ENCODE results near the gene PLCD4.

Gene PLCD4

DNA sequence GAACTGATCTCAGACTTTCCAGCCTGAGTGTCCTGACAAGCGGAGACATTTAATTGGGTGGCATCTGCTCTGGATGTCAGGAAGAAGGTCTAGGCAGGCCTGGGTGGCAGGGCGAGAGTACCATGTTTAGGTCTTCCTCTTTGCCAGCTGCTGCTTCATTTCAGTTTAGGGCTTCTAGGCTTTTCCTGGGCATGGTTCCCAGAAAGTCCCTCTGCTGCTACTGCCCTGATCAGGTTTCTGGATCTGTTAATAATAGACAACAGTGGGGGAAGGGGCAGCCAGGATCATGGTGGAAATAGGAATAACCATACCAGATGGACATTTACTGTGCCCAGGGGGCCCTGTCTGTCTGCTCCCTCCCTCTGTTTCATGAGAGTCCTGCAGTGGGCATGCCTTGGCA is 2.3 kb upstream of the PLCD4 start:
- no peak overlapping the region for H3K27ac ChIP-seq (ENCODE audit: low read depth, low read length)
- H3K9ac ChIP-seq (ENCODE audit: low read length) = no peak overlapping the region
- no peaks in the 10 kb centered on the region for H3F3A ChIP-seq (ENCODE audit: insufficient read depth)
- H3K9me2 ChIP-seq (replicated peaks; ENCODE audit: insufficient read depth, low read length) = no peaks in the 10 kb centered on the region
- H2AFZ ChIP-seq (ENCODE audit: low read depth, low read length, severe bottlenecking) = no peak overlapping the region
- H3K4me3 ChIP-seq (ENCODE audit: insufficient read depth, low read length, poor library complexity, severe bottlenecking) = no peak overlapping the region
- no peak overlapping the region for H3K4me2 ChIP-seq (ENCODE audit: low read depth, low read length, poor library complexity, severe bottlenecking)
- no peaks in the 10 kb centered on the region for H3K79me2 ChIP-seq (ENCODE audit: insufficient read depth, low read length)
- no peaks in the 10 kb centered on the region for H4K20me1 ChIP-seq (ENCODE audit: low read depth, low read length)
- no peaks in the 10 kb centered on the region for H3K36me3 ChIP-seq (ENCODE audit: low read length)
- TF ChIP-seq, protein P1, sequence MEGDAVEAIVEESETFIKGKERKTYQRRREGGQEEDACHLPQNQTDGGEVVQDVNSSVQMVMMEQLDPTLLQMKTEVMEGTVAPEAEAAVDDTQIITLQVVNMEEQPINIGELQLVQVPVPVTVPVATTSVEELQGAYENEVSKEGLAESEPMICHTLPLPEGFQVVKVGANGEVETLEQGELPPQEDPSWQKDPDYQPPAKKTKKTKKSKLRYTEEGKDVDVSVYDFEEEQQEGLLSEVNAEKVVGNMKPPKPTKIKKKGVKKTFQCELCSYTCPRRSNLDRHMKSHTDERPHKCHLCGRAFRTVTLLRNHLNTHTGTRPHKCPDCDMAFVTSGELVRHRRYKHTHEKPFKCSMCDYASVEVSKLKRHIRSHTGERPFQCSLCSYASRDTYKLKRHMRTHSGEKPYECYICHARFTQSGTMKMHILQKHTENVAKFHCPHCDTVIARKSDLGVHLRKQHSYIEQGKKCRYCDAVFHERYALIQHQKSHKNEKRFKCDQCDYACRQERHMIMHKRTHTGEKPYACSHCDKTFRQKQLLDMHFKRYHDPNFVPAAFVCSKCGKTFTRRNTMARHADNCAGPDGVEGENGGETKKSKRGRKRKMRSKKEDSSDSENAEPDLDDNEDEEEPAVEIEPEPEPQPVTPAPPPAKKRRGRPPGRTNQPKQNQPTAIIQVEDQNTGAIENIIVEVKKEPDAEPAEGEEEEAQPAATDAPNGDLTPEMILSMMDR (IDR thresholded peaks at IDR 0.05; ENCODE audit: insufficient read depth, low read length, poor library complexity, severe bottlenecking) = no peak
- TF ChIP-seq EZH2phosphoT487 (conservative IDR thresholded peaks at IDR 0.05; ENCODE audit: low read length) = no peak
- no peaks in the 10 kb centered on the region for H3K9me3 ChIP-seq (ENCODE audit: insufficient read depth, low read length)
- no peaks in the 10 kb centered on the region for H3K27me3 ChIP-seq (ENCODE audit: low read length)

DNA sequence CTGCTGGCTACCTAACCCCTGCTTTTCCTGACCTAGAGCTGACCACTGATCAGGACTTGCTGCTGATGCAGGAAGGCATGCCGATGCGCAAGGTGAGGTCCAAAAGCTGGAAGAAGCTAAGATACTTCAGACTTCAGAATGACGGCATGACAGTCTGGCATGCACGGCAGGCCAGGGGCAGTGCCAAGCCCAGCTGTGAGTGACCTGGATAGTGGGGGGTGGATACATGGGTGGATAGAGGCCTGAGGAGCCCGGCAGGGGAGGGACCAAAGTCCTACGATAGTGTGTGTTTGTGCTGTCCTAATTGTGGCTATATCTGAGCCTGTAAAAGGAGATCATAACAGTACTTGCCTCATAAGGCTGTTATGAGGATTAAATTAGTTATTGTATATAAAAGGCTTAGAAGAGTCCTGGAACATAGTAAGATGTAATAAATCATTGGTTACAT is 8.2 kb downstream of the PLCD4 start:
- Histone ChIP-seq H3K4me3 (ENCODE audit: insufficient read depth, low read length, poor library complexity, severe bottlenecking) (no peak overlapping the region), H3K27me3 (ENCODE audit: low read length) (no peaks in the 10 kb centered on the region), H3K9me2 (replicated peaks; ENCODE audit: insufficient read depth, low read length) (no peaks in the 10 kb centered on the region), H4K20me1 (ENCODE audit: low read depth, low read length) (no peaks in the 10 kb centered on the region), H3K36me3 (ENCODE audit: low read length) (no peaks in the 10 kb centered on the region), H3F3A (ENCODE audit: insufficient read depth) (no peaks in the 10 kb centered on the region), H3K79me2 (ENCODE audit: insufficient read depth, low read length) (no peaks in the 10 kb centered on the region), H3K27ac (ENCODE audit: low read depth, low read length) (no peak overlapping the region), H3K9me3 (ENCODE audit: insufficient read depth, low read length) (no peaks in the 10 kb centered on the region), H3K4me2 (ENCODE audit: low read depth, low read length, poor library complexity, severe bottlenecking) (no peak overlapping the region), H3K9ac (ENCODE audit: low read length) (no peak overlapping the region), H2AFZ (ENCODE audit: low read depth, low read length, severe bottlenecking) (no peak overlapping the region)
- TF ChIP-seq, protein P1 (IDR thresholded peaks at IDR 0.05; ENCODE audit: insufficient read depth, low read length, poor library complexity, severe bottlenecking) = no peak
- no peak for TF ChIP-seq EZH2phosphoT487 (conservative IDR thresholded peaks at IDR 0.05; ENCODE audit: low read length)

DNA sequence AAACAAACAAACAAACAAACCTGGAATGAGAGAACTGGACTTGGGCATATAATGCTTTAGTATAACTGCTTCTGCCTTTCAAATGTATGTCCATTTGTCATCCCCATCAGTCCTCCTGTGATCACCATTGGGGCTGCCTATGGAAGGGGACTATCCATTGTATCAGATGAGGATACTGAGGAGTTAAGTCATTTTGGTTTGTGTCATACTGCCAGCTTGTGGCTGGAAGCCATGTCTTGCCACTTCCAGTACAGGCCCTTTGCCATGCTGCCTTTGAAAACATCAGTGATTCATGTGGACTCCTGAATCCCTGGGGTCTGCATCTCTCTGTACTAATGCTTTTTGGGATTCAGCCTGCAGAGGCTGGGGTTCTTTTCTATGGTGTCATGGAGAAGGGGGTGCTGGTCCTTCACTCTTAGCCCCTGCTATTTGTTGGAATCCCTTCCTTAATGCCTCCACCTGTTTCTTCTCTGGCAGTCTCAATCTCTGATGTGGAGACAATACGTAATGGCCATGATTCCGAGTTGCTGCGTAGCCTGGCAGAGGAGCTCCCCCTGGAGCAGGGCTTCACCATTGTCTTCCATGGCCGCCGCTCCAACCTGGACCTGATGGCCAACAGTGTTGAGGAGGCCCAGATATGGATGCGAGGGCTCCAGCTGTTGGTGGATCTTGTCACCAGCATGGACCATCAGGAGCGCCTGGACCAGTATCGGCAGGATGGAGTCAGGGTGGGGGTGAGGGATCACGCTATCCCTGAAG is 10.6 kb downstream of the PLCD4 start:
- H3K79me2 ChIP-seq (ENCODE audit: insufficient read depth, low read length) = no peaks in the 10 kb centered on the region
- H3K9me2 ChIP-seq (replicated peaks; ENCODE audit: insufficient read depth, low read length) = no peaks in the 10 kb centered on the region
- H4K20me1 ChIP-seq (ENCODE audit: low read depth, low read length) = no peaks in the 10 kb centered on the region
- 0 out of 2 replicates have a peak, but pooled peaks cover 4% of the 10 kb centered on the region for H3K27me3 ChIP-seq (ENCODE audit: low read length)
- no peak overlapping the region for H3K27ac ChIP-seq (ENCODE audit: low read depth, low read length)
- no peak overlapping the region for H3K9ac ChIP-seq (ENCODE audit: low read length)
- H3K4me3 ChIP-seq (ENCODE audit: insufficient read depth, low read length, poor library complexity, severe bottlenecking) = no peak overlapping the region
- no peaks in the 10 kb centered on the region for H3K9me3 ChIP-seq (ENCODE audit: insufficient read depth, low read length)
- H3K36me3 ChIP-seq (ENCODE audit: low read length) = no peaks in the 10 kb centered on the region
- TF ChIP-seq, protein P1 (IDR thresholded peaks at IDR 0.05; ENCODE audit: insufficient read depth, low read length, poor library complexity, severe bottlenecking) = no peak
- no peak for TF ChIP-seq EZH2phosphoT487 (conservative IDR thresholded peaks at IDR 0.05; ENCODE audit: low read length)
- no peaks in the 10 kb centered on the region for H3F3A ChIP-seq (ENCODE audit: insufficient read depth)
- no peak overlapping the region for H2AFZ ChIP-seq (ENCODE audit: low read depth, low read length, severe bottlenecking)
- H3K4me2 ChIP-seq (ENCODE audit: low read depth, low read length, poor library complexity, severe bottlenecking) = no peak overlapping the region

All from SU-DHL-6 (cell line).